Gastroesophageal sphincter (tissue), 4 donors: Measurements from ENCODE around the gene IQGAP2. TPM values are rescaled to one million over a fixed set of nuclear protein-coding genes. Genes with fewer than 3 reads are reported as not detected.

Experiments used
- ATAC-seq: fragments of 150-250 bp; one replicate; pipeline ENCODE4 v1.9.1; 2016; ENCODE audit warnings: mild to moderate bottlenecking, moderate library complexity
- H3K27ac ChIP-seq, 4 donors: fragments of 200-600 bp; sonication (generic) in 3 of 4; 1 replicate in 3 of 4; 2 replicates in 1 of 4; pipeline ENCODE4 v1.5.1; 2016 to 2019
- H3K27me3 ChIP-seq: fragments of 200-600 bp; sonication (generic); one replicate; pipeline ENCODE4 v1.5.1; 2019
- H3K36me3 ChIP-seq, 2 donors: fragments of 200-600 bp; sonication (generic); one replicate each; pipeline ENCODE4 v1.5.1; 2019; ENCODE audit warnings: control low read depth in 1 of 2
- H3K4me1 ChIP-seq, 3 donors: fragments of 200-600 bp; sonication (generic); 1 replicate in 2 of 3; 2 replicates in 1 of 3; pipeline ENCODE4 v1.5.1; 2016 to 2019; ENCODE audit warnings: control low read depth in 2 of 3
- H3K4me3 ChIP-seq, 2 donors: fragments of 200-600 bp; sonication (generic); one replicate each; pipeline ENCODE4 v1.5.1; 2019; ENCODE audit warnings: mild to moderate bottlenecking in 1 of 2, moderate library complexity in 1 of 2
- H3K9me3 ChIP-seq, 3 donors: fragments of 200-600 bp; sonication (generic); one replicate each; pipeline ENCODE4 v1.5.1; 2017 to 2019; ENCODE audit warnings: control low read depth in 2 of 3
- EP300 ChIP-seq: sonication (generic); formaldehyde crosslinking; IDR thresholded peaks from one replicate; pipeline ENCODE4 v1.6.1; 2017; ENCODE audit warnings: antibody characterized with exemption, mild to moderate bottlenecking
- POLR2A ChIP-seq, 2 donors: fragments of 450-650 bp; IDR thresholded peaks; one replicate each; pipeline ENCODE4 v1.6.1; 2017; ENCODE audit warnings: antibody characterized with exemption in 2 of 2, mild to moderate bottlenecking in 2 of 2, moderate library complexity in 1 of 2
- POLR2AphosphoS5 ChIP-seq: sonication (generic); formaldehyde crosslinking; IDR thresholded peaks from one replicate; pipeline ENCODE4 v1.6.1; 2017; ENCODE audit warnings: antibody characterized with exemption
- WGBS, 2 donors: methylation state at CpG; one replicate each; pipeline ENCODE4 v1.1.5; 2018; ENCODE audit warnings: low coverage in 1 of 2; 5-methylcytosine and 5-hydroxymethylcytosine counted together
- small RNA-seq, 4 donors: library from RNA; depleted of rRNA; stranded (forward); fragments of <200 nt; gene quantifications; one replicate each; pipeline ENCODE3, GENCODE V24; 2016
- total RNA-seq, 4 donors: library from RNA; depleted of rRNA; stranded (reverse); fragments of >200 nt; gene quantifications; one replicate each; pipeline ENCODE4 v1.1.0, GENCODE V29; 2016
- TF ChIP-seq, protein P1 (sequence below), 4 experiments: fragments of 200-600 bp in 2 of 4; fragments of 450-650 bp in 2 of 4; sonication (generic) in 1 of 4; IDR thresholded peaks; one replicate each; pipeline ENCODE4 v1.5.1; 2017 to 2019; ENCODE audit warnings: antibody characterized with exemption in 4 of 4, mild to moderate bottlenecking in 2 of 4, moderate library complexity in 2 of 4

IQGAP2 gene
- total RNA-seq, 4 donors from 2014 or later: 15.7 to 34.4 (median 25.8) TPM

DNA sequence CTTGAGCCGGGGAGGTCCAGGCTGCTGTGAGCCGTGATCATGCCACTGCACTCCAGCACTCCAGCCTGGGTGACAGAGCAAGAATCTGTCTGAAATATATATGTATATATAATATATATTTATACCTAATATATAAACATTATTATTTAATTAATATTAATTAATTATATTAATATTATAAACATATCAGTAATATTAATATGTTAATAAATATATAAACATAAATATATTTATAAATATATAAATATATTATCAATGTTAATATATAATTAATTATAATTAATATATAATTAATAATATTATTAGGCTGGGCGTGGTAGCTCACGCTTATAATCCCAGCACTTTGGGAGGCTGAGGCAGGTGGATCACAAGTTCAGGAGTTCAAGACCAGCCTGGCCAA lies 354.0 kb downstream of the IQGAP2 start:
- H3K36me3 ChIP-seq: no peaks in the 10 kb centered on the region
- TF ChIP-seq, protein P1, sequence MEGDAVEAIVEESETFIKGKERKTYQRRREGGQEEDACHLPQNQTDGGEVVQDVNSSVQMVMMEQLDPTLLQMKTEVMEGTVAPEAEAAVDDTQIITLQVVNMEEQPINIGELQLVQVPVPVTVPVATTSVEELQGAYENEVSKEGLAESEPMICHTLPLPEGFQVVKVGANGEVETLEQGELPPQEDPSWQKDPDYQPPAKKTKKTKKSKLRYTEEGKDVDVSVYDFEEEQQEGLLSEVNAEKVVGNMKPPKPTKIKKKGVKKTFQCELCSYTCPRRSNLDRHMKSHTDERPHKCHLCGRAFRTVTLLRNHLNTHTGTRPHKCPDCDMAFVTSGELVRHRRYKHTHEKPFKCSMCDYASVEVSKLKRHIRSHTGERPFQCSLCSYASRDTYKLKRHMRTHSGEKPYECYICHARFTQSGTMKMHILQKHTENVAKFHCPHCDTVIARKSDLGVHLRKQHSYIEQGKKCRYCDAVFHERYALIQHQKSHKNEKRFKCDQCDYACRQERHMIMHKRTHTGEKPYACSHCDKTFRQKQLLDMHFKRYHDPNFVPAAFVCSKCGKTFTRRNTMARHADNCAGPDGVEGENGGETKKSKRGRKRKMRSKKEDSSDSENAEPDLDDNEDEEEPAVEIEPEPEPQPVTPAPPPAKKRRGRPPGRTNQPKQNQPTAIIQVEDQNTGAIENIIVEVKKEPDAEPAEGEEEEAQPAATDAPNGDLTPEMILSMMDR (IDR thresholded peaks at IDR 0.05): no peak
- TF ChIP-seq EP300 (no peak), POLR2A (IDR thresholded peaks at IDR 0.05) (no peak), POLR2AphosphoS5 (no peak)
- H3K27me3 ChIP-seq: no peaks in the 10 kb centered on the region
- no peak overlapping the region for H3K4me3 ChIP-seq
- no peak overlapping the region for H3K27ac ChIP-seq
- H3K4me1 ChIP-seq: no peaks in the 10 kb centered on the region
- 90 to 100% methylated on average over 4 of the region's 4 CpGs for WGBS, 2 donors
- H3K9me3 ChIP-seq: no peaks in the 10 kb centered on the region
- ATAC-seq: no peak

Small RNA genes within 50 kb of the gene (small RNA-seq; reads per million reads assigned to genes)
- 0 reads per million in 4 donors for gene RF02154
- 0 reads per million in 4 donors for gene RF02155

Other genes with a start within 250 kb of the IQGAP2 start
- gene F2RL2, start 220.1 kb downstream of the IQGAP2 start, total RNA-seq: 1 to 10 TPM; 2.4 to 8.4 (median 5.1) TPM